Nucleus accumbens (tissue), 56 donors: ENCODE data around the gene MDP1.
"Not testable (repeated sequence)": the region's sequence is repeated elsewhere in the genome, so short reads cannot be mapped to it uniquely, and the experiment has no call there.

Source experiments
- DNase-seq, 56 donors: peaks; one replicate each; lab custom pipeline; 2025; lab: John Stamatoyannopoulos, UW

The MDP1 gene

GRCh38 chr14:24252289-24253124 is 36.6 kb upstream of the MDP1 start:
- no peak for DNase-seq

DNA sequence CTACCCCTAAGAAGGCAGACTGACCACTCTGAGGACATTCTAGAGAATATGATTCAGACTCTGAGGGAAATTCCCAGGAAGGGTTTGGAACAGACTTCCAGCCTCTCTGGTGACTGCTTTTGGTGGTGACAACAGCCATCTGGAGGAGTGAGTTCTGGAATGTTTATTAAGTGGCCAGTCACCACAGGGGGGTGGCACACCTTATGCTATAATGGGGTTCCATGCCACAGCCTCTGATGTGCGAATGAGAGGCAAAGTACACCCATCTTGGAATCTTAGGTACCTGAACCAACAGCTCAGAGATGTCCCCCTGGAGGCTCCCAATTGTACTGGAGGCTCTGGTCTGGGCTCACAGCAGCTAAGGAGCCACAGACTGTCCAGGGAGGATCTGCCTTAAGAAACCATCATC is 36.0 kb upstream of the MDP1 start:
- DNase-seq, result no peak

DNA sequence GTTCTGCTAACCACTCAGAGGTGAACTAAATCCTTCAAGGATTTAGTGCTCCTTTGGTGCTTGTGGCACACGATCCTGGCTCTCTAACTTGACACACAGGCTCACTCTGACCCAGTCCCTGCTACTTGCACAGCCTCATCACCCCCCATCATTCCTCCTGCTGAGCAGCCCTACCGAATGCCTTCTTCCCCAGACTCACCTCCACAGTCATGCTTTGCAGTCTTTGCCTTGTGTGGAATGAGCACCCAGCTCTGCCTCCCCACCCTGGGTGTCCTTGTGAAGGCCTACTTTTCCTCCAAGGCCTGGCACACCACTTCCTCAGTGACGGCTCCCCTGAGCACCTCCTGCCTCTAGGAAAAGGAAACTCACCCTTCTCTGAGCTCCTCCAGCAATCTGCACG is 34.5 kb upstream of the MDP1 start:
- DNase-seq, result no peak

DNA sequence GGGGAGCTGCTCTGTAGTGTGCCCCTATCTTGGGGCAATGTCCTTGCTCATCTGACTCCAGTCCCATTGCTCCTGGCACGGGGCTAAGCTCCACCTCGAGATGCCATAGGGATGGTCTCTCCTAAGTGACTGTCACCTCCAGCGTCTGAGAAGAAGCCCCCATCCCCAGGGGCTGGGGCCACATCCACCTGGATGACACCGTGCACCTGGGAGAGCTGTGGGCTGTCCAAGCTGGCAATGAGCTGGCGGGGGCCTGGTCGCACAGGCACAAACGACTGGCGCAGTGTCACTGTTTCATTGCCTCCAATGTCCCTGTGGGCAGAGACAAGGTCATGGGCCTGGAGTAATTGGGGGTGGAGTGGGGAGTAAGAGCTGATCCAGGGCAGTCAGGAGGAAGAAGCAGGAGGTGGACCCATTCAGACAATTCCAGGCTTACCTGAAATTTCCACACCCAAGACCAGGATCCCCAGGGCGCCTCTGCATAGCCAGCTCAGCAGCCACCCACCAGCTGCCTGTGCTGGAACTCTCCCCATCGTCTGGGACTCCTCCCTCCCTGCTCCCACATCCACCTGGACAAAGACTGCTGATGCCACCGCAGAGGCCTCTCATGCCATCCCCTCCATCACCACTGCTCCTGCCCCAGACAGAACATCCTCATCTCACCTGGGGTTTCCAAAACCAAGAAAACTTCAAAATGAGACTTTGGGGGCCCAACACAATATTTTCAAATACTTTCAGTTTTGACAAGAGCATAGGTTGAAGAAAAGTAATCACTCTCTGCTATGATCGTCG is 33.6 kb upstream of the MDP1 start:
- no peak for DNase-seq

DNA sequence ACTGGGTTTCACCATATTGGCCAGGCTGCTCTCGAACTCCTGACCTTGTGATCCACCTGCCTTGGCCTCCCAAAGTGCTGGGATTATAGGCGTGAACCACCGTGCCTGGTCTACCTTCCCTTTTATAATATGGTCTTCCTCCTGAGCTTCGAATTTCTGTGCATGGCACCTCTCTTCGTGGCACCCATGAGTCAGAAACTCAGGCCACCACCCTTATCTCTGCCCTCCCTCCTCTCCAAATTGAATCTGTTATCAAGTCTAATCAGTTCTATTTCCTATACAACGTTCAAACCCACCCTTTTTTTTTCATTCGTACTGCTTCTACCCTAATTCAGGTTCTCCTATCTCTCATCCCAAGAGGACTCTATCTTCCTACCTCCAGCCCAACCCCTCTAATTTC is 31.6 kb upstream of the MDP1 start:
- DNase-seq, result no peak

DNA sequence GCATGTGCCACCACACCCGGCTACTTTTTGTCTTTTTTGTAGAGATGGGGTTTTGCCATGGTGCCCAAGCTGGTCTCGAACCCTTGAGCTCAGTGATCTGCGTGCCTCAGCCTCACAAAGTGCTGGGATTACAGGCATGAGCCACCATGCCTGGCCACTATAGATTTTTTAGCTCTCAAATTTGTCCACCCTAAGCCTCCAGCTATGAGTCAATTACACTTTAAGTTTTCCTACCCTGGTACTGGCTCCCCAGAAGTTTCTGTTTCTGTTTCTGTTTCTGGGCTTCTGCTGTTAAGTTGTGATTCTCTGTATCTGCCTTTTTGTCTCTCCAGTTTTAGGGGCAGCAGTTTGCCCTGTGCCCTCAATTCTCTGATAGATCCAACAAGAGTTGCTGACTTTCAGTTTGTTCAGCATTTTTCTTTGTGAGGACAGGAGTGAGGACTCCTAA is 30.9 kb upstream of the MDP1 start:
- DNase-seq, result no peak

- DNase-seq, result not testable (repeated sequence)
Observed at GRCh38 chr14:24245350-24245749, 29.5 kb upstream of the MDP1 start.

GRCh38 chr14:24243336-24243836 is 27.5 kb upstream of the MDP1 start:
- DNase-seq, result peak in 4 of 56 donors; percentile 29 to 63 (median 48)

- peak in 33 of 56 donors; percentile 57 to 99 (median 95) for DNase-seq
Observed at GRCh38 chr14:24241829-24242443, 26.1 kb upstream of the MDP1 start.

GRCh38 chr14:24240110-24240918 is 24.4 kb upstream of the MDP1 start:
- no peak for DNase-seq

GRCh38 chr14:24238527-24239037 is 22.7 kb upstream of the MDP1 start:
- no peak for DNase-seq

- no peak for DNase-seq
Observed at GRCh38 chr14:24238123-24238522, 22.3 kb upstream of the MDP1 start.

- no peak for DNase-seq
Observed at GRCh38 chr14:24237463-24237955, 21.6 kb upstream of the MDP1 start.

GRCh38 chr14:24236689-24237462 is 21.0 kb upstream of the MDP1 start:
- no peak for DNase-seq

DNA sequence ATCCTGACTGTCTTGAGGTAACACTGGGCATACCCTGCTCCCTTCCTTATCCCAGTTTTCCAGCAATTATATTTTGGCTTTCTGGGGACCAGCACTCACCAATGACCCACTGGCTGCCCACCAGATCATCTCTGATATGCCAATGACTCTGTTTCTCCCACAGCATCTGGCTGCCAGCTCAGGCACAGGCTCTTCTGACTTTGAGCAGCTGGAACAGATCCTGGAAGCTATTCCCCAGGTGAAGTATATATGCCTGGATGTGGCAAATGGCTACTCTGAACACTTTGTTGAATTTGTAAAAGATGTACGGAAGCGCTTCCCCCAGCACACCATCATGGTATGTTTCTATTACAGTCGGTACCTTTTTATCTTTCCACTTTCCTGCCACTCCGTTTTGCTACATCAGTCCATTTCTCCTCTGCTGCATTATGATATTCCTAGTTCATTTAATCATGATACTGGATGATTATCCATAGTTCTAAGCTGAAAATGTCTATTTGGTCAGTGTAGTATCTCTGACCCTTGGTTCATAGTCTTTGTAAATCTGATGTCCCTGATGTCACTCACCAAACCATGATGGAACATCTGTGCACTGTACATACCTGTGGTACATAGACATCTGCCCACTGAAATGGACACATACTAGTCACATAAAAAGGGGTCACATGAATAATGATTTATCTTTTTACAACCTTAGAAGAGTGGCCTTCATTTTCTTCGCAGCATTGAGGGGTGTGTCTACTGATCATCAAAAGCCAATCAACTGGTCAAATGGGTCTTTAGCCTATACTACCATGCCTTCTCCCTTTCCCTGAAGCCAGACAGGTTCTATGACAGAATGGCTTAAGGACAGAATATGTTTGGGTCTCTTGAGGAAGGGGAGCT is 20.2 kb upstream of the MDP1 start:
- no peak for DNase-seq

DNA sequence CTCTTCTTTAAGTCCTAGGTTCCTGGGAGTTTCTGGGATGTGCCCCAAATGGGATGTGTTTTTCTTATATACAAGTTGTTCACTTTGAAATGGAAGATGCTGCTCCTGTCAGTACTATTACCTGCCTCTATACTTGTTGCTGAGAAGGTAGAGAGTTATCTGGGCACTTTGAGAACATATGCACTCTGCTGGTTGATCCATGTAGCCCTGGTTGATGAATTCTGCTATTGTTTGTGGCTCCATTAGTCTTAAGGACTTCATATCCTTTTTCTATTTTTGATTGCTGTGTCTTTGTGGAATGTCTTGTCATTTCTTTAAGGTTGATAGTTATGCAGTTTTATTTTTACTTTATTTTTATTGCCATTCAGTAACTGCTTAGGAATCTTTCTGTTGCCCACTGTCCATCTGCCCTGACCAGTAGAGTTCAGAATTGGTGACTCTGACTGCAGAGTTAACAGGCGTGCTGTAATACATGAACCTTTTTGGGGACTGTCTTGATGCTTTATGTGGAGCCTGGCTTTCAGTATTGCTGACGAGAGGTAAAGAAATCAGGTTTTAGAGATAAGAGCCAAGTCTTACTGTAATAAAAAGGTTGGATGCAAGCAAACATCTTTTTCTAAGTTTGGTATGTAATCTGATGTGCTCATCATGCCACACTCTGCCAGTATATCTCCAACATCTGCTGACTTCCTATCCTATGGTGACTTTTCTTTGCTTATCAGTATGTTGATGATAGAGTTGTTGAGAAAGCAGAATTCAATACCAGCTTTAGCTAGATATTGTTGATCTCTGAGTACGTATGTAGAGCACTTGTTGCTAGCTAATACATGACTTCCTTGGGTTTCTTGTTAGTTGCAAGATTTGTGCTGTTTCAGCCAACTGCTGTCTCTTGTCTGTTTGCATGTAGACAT is 18.5 kb upstream of the MDP1 start:
- no peak for DNase-seq

DNA sequence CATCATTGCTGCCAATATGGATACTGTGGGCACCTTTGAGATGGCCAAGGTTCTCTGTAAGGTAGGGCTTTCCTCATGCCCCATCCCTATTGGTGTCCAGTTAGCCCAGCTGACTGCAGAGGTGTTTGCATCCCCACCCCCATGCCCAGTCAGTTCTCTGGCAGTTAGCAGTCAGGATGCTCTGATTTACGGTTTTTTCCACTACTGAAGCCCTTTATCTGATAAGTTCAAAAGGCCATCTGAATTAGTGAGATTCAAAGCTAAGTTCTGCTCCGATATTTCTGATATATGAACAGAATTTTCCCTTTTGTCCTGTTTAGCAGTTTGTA is 17.6 kb upstream of the MDP1 start:
- DNase-seq, result no peak
